OCI-LY7 (cell line): Measurements from ENCODE around the gene LILRB3.

Experiments used
- EZH2phosphoT487 ChIP-seq: fragments of 200-600 bp; sonication (generic); IDR thresholded peaks from 2 replicates; pipeline ENCODE4 v1.6.1; 2018; ENCODE audit warnings: low read depth, borderline replicate concordance, mild to moderate bottlenecking, mixed run types, antibody characterized with exemption, low read length, moderate library complexity, mixed read lengths
- TF ChIP-seq, protein P1 (sequence below): fragments of 200-600 bp; sonication (generic); conservative IDR thresholded peaks from 2 replicates; pipeline ENCODE4 v1.5.1; 2014; ENCODE audit warnings: mild to moderate bottlenecking, antibody characterized with exemption, low read length, moderate library complexity, mixed read lengths

DNA sequence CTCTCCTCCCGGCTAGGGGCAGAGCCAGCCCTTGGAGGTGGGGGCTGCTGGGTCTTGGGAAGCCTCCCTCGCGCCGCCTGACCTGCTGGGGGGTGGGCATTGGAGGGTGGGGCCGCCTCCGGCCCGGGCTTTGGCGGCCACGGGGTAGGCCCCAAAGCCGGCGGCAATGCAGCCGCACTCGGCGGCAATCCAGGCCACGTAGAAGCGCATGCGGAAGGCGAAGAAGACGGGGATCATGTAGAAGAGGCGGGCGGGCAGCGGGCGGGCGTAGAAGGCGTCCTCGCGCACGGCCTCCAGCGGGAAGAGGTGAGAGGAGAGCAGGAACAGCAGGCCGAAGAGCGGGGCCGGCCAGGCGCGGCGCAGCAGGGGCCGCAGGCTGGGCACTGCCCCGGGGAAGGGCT, 42.1 kb downstream of the LILRB3 start:
- TF ChIP-seq, protein P1, sequence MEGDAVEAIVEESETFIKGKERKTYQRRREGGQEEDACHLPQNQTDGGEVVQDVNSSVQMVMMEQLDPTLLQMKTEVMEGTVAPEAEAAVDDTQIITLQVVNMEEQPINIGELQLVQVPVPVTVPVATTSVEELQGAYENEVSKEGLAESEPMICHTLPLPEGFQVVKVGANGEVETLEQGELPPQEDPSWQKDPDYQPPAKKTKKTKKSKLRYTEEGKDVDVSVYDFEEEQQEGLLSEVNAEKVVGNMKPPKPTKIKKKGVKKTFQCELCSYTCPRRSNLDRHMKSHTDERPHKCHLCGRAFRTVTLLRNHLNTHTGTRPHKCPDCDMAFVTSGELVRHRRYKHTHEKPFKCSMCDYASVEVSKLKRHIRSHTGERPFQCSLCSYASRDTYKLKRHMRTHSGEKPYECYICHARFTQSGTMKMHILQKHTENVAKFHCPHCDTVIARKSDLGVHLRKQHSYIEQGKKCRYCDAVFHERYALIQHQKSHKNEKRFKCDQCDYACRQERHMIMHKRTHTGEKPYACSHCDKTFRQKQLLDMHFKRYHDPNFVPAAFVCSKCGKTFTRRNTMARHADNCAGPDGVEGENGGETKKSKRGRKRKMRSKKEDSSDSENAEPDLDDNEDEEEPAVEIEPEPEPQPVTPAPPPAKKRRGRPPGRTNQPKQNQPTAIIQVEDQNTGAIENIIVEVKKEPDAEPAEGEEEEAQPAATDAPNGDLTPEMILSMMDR = no peak
- no peak for TF ChIP-seq EZH2phosphoT487
